HepG2 (cell line): ENCODE results near the gene FBP1. TPM values are rescaled to one million over a fixed set of nuclear protein-coding genes. Genes with fewer than 3 reads are reported as not detected.

Experiments
- ADNP ChIP-seq: sonication (generic); formaldehyde crosslinking; IDR thresholded peaks from 2 replicates; pipeline ENCODE4 v1.4.0; 2020; ENCODE audit warnings: missing genetic modification reagents
- CBX1 ChIP-seq: IDR thresholded peaks from one replicate; pipeline ENCODE4 v1.6.1; 2016; ENCODE audit warnings: antibody characterized with exemption, low read depth
- ETV5 ChIP-seq: IDR thresholded peaks from 2 replicates; pipeline ENCODE4 v1.6.1; 2018; ENCODE audit warnings: missing biosample characterization, missing genetic modification reagents, inconsistent platforms, borderline replicate concordance
- GFI1 ChIP-seq: sonication (generic); formaldehyde crosslinking; IDR thresholded peaks from 2 replicates; pipeline ENCODE4 v1.5.0; 2020; ENCODE audit warnings: missing genetic modification reagents, mild to moderate bottlenecking, borderline replicate concordance
- HNRNPL ChIP-seq: fragments of 200-400 bp; formaldehyde crosslinking; IDR thresholded peaks from 2 replicates; pipeline ENCODE4 v1.6.1; 2017; ENCODE audit warnings: mild to moderate bottlenecking, low read depth, low read length
- IKZF4 ChIP-seq: sonication (generic); formaldehyde crosslinking; IDR thresholded peaks from 2 replicates; pipeline ENCODE4 v1.5.1; 2020; ENCODE audit warnings: borderline replicate concordance, mild to moderate bottlenecking, low read depth, missing genetic modification reagents; ENCODE audit errors: not compliant biosample characterization
- KDM2A ChIP-seq: sonication (generic); formaldehyde crosslinking; IDR thresholded peaks from 2 replicates; pipeline ENCODE4 v1.4.0; 2020; ENCODE audit warnings: low read depth, missing genetic modification reagents, borderline replicate concordance
- KDM5A ChIP-seq: fragments of 200-600 bp; sonication (generic); IDR thresholded peaks from 2 replicates; pipeline ENCODE4 v1.7.0; 2018; ENCODE audit warnings: antibody characterized with exemption, mild to moderate bottlenecking, low read length, borderline replicate concordance
- MTF1 ChIP-seq: sonication (generic); formaldehyde crosslinking; IDR thresholded peaks from 2 replicates; pipeline ENCODE4 v1.5.0; 2020; ENCODE audit warnings: missing genetic modification reagents
- RFX1 ChIP-seq: fragments of 450-650 bp; IDR thresholded peaks from 2 replicates; pipeline ENCODE4 v1.6.1; 2017
- RXRA ChIP-seq: sonication (generic); formaldehyde crosslinking; IDR thresholded peaks from 2 replicates; pipeline ENCODE4 v1.5.1; 2020; ENCODE audit warnings: missing genetic modification reagents
- TAF15 ChIP-seq: fragments of 200-400 bp; formaldehyde crosslinking; IDR thresholded peaks from one replicate; pipeline ENCODE4 v1.6.1; 2018; ENCODE audit warnings: mild to moderate bottlenecking, low read depth, low read length; ENCODE audit not compliant: poor library complexity, severe bottlenecking
- ZBTB33 ChIP-seq: sonication (generic); formaldehyde crosslinking; IDR thresholded peaks from 2 replicates; pipeline ENCODE4 v1.4.0; 2020; ENCODE audit warnings: missing genetic modification reagents
- ZFP36L1 ChIP-seq: sonication (generic); formaldehyde crosslinking; IDR thresholded peaks from 2 replicates; pipeline ENCODE4 v1.8.0; 2022; ENCODE audit warnings: mild to moderate bottlenecking, missing genetic modification reagents, moderate library complexity
- ZNF350 ChIP-seq: sonication (generic); formaldehyde crosslinking; IDR thresholded peaks from 2 replicates; pipeline ENCODE4 v1.4.0; 2020; ENCODE audit warnings: mild to moderate bottlenecking, low read depth, missing genetic modification reagents, borderline replicate concordance
- ZNF484 ChIP-seq: sonication (generic); formaldehyde crosslinking; IDR thresholded peaks from 2 replicates; pipeline ENCODE4 v1.5.1; 2020; ENCODE audit warnings: mild to moderate bottlenecking, low read depth, missing genetic modification reagents, borderline replicate concordance
- ZNF501 ChIP-seq: sonication (generic); formaldehyde crosslinking; IDR thresholded peaks from 2 replicates; pipeline ENCODE4 v1.5.1; 2020; ENCODE audit warnings: mild to moderate bottlenecking, moderate library complexity, missing genetic modification reagents
- ZNF510 ChIP-seq: sonication (generic); formaldehyde crosslinking; IDR thresholded peaks from 2 replicates; pipeline ENCODE4 v1.4.0; 2020; ENCODE audit warnings: low read depth, mild to moderate bottlenecking, missing genetic modification reagents
- ZNF570 ChIP-seq: sonication (generic); formaldehyde crosslinking; IDR thresholded peaks from 2 replicates; pipeline ENCODE4 v1.4.0; 2020; ENCODE audit warnings: mild to moderate bottlenecking, missing genetic modification reagents, borderline replicate concordance
- ZNF724P ChIP-seq: sonication (generic); formaldehyde crosslinking; IDR thresholded peaks from 2 replicates; pipeline ENCODE4 v1.8.0; 2022; ENCODE audit warnings: missing genetic modification reagents, borderline replicate concordance
- ZNF841 ChIP-seq: sonication (generic); formaldehyde crosslinking; IDR thresholded peaks from 2 replicates; pipeline ENCODE4 v1.8.1; 2023; ENCODE audit warnings: missing genetic modification reagents, borderline replicate concordance
- polyA plus RNA-seq, 8 experiments: library from polyadenylated mRNA; depleted of rRNA in 3 of 8; stranded (reverse) in 7 of 8; unstranded in 1 of 8; fragments of >200 nt; fragmentation: Illumina TruSeq in 4 of 8; extraction: Trizol in 4 of 8; gene quantifications; 2 replicates each; pipeline versions ENCODE4 v1.2.1 to v1.2.3, GENCODE V29; 2011 to 2016; ENCODE audit warnings: low read depth in 4 of 8, missing spikeins in 1 of 8, mixed read lengths in 1 of 8; ENCODE audit not compliant: insufficient read depth in 1 of 8
- total RNA-seq, 5 experiments: library from RNA; depleted of rRNA; stranded (reverse); fragments of >200 nt; fragmentation: Illumina TruSeq; extraction: Trizol; gene quantifications; 2 replicates each; pipeline ENCODE4 v1.2.3, GENCODE V29; 2016; ENCODE audit warnings: low read depth in 1 of 5
- TF ChIP-seq, protein P1 (sequence below): sonication (generic); formaldehyde crosslinking; IDR thresholded peaks from 2 replicates; pipeline ENCODE4 v1.4.0; 2020; ENCODE audit warnings: missing genetic modification reagents
- TF ChIP-seq, protein P2 (sequence below): IDR thresholded peaks from 2 replicates; pipeline ENCODE4 v1.6.1; 2016; ENCODE audit warnings: low read depth, borderline replicate concordance
- TF ChIP-seq, protein P3 (sequence below): sonication (generic); formaldehyde crosslinking; IDR thresholded peaks from 2 replicates; pipeline ENCODE4 v1.4.0; 2020; ENCODE audit warnings: mild to moderate bottlenecking, missing genetic modification reagents

Gene FBP1
- total and polyA plus RNA-seq, 2 of the 13 experiments (the other 11 are each of a cell fraction or from before 2014, with no cell fraction given), result 0.29 to 0.53 TPM

GRCh38 chr9:94623253-94623652 is 16.1 kb downstream of the FBP1 start (continued):
- TF ChIP-seq, protein P1, sequence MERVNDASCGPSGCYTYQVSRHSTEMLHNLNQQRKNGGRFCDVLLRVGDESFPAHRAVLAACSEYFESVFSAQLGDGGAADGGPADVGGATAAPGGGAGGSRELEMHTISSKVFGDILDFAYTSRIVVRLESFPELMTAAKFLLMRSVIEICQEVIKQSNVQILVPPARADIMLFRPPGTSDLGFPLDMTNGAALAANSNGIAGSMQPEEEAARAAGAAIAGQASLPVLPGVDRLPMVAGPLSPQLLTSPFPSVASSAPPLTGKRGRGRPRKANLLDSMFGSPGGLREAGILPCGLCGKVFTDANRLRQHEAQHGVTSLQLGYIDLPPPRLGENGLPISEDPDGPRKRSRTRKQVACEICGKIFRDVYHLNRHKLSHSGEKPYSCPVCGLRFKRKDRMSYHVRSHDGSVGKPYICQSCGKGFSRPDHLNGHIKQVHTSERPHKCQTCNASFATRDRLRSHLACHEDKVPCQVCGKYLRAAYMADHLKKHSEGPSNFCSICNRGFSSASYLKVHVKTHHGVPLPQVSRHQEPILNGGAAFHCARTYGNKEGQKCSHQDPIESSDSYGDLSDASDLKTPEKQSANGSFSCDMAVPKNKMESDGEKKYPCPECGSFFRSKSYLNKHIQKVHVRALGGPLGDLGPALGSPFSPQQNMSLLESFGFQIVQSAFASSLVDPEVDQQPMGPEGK, result 0 out of 2 replicates have a peak, but pooled peaks have one; percentile 49
- TF ChIP-seq TAF15, result no peak
- no peak for TF ChIP-seq MTF1 (CRISPR knock-in tag)
- 0 out of 2 replicates have a peak, but pooled peaks have one; percentile 26 for TF ChIP-seq RXRA (CRISPR knock-in tag)
- peak; percentile 42; the same call in 1 of the 2 replicates for TF ChIP-seq ZFP36L1 (CRISPR knock-in tag)
- TF ChIP-seq, protein P2, sequence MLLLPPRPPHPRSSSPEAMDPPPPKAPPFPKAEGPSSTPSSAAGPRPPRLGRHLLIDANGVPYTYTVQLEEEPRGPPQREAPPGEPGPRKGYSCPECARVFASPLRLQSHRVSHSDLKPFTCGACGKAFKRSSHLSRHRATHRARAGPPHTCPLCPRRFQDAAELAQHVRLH, result no peak
- no peak for TF ChIP-seq ZNF484 (CRISPR knock-in tag)
- no peak for TF ChIP-seq IKZF4 (CRISPR knock-in tag)
- TF ChIP-seq GFI1 (CRISPR knock-in tag), result no peak
- no peak for TF ChIP-seq RFX1
- TF ChIP-seq HNRNPL, result no peak
- TF ChIP-seq KDM2A, result peak; percentile 62
- no peak for TF ChIP-seq ZNF841
- no peak for TF ChIP-seq ZNF501 (CRISPR knock-in tag)
- peak; percentile 12; the same call in 1 of the 2 replicates for TF ChIP-seq ZBTB33
- TF ChIP-seq ADNP (CRISPR knock-in tag), result no peak
- no peak for TF ChIP-seq ZNF570 (CRISPR knock-in tag)
- TF ChIP-seq ETV5, result peak; percentile 37; the same call in 1 of the 2 replicates
- no peak for TF ChIP-seq ZNF510 (CRISPR knock-in tag)
- peak; percentile 53; the same call in 1 of the 2 replicates for TF ChIP-seq ZNF350 (CRISPR knock-in tag)
- no peak for TF ChIP-seq CBX1
- TF ChIP-seq KDM5A, result no peak
- TF ChIP-seq, protein P3, sequence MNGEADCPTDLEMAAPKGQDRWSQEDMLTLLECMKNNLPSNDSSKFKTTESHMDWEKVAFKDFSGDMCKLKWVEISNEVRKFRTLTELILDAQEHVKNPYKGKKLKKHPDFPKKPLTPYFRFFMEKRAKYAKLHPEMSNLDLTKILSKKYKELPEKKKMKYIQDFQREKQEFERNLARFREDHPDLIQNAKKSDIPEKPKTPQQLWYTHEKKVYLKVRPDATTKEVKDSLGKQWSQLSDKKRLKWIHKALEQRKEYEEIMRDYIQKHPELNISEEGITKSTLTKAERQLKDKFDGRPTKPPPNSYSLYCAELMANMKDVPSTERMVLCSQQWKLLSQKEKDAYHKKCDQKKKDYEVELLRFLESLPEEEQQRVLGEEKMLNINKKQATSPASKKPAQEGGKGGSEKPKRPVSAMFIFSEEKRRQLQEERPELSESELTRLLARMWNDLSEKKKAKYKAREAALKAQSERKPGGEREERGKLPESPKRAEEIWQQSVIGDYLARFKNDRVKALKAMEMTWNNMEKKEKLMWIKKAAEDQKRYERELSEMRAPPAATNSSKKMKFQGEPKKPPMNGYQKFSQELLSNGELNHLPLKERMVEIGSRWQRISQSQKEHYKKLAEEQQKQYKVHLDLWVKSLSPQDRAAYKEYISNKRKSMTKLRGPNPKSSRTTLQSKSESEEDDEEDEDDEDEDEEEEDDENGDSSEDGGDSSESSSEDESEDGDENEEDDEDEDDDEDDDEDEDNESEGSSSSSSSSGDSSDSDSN (CRISPR knock-in tag), result peak; percentile 60; the same call in 1 of the 2 replicates
- no peak for TF ChIP-seq ZNF724P
